K562 (cell line): ENCODE results near the gene UQCR11. TPM values are rescaled to one million over a fixed set of nuclear protein-coding genes. Genes with fewer than 3 reads are reported as not detected.

Source experiments
- AFF4 ChIP-seq: sonication (generic); formaldehyde crosslinking; IDR thresholded peaks from 2 replicates; pipeline ENCODE4 v1.8.0; 2023; ENCODE audit warnings: mild to moderate bottlenecking, missing genetic modification reagents
- BHLHE40 ChIP-seq: IDR thresholded peaks from 2 replicates; pipeline ENCODE4 v1.6.1; 2011; ENCODE audit warnings: low read length, improper control_type of control experiment
- CCNT2 ChIP-seq: IDR thresholded peaks from 2 replicates; pipeline ENCODE4 v1.6.1; 2011; ENCODE audit warnings: borderline replicate concordance, low read depth, mild to moderate bottlenecking, moderate library complexity, mixed read lengths, low read length; ENCODE audit not compliant: insufficient read length; ENCODE audit errors: extremely low read depth
- CREBBP ChIP-seq: IDR thresholded peaks from one replicate; pipeline ENCODE4 v1.6.1; 2012; ENCODE audit warnings: low read depth, mild to moderate bottlenecking, control low read depth, inconsistent platforms, low read length
- FOXJ2 ChIP-seq: fragments of 200-800 bp; sonication (Bioruptor generic); IDR thresholded peaks from 2 replicates; pipeline ENCODE4 v1.6.1; 2016; ENCODE audit warnings: missing genetic modification characterization, missing compliant biosample characterization
- HMGN3 ChIP-seq: IDR thresholded peaks from 2 replicates; pipeline ENCODE4 v1.6.1; 2011; ENCODE audit warnings: borderline replicate concordance, low read depth, mild to moderate bottlenecking, mixed read lengths, low read length; ENCODE audit not compliant: insufficient read length; ENCODE audit errors: extremely low read depth
- HSF4 ChIP-seq: fragments of 250-450 bp; sonication (Bioruptor Pico); IDR thresholded peaks from 2 replicates; pipeline ENCODE4 v2.1.2; 2022; ENCODE audit warnings: mild to moderate bottlenecking, moderate library complexity, borderline replicate concordance
- KDM1A ChIP-seq, 2 experiments: fragments of 450-650 bp; IDR thresholded peaks; 2 replicates each; pipeline ENCODE4 v1.6.1; 2016; ENCODE audit warnings: mild to moderate bottlenecking in 2 of 2
- NR4A1 ChIP-seq, 2 experiments: fragments of 250-450 bp in 1 of 2; fragments of 450-650 bp in 1 of 2; sonication (Bioruptor Pico) in 1 of 2; IDR thresholded peaks; 2 replicates each; pipeline versions ENCODE4 v1.4.0 to v1.6.1; 2016 to 2020; ENCODE audit warnings: mild to moderate bottlenecking in 2 of 2, missing compliant biosample characterization in 1 of 2, missing genetic modification characterization in 1 of 2, moderate library complexity in 1 of 2
- RAD21 ChIP-seq, 2 experiments: fragments of 250-450 bp in 1 of 2; fragments of 450-650 bp in 1 of 2; sonication (Bioruptor Pico) in 1 of 2; formaldehyde crosslinking in 1 of 2; IDR thresholded peaks in 1 of 2; conservative IDR thresholded peaks in 1 of 2; 2 replicates each; pipeline versions ENCODE4 v1.4.0 to v1.8.0; 2020 to 2022; ENCODE audit warnings: mild to moderate bottlenecking in 2 of 2, moderate library complexity in 1 of 2
- RBBP5 ChIP-seq: fragments of 200-600 bp; sonication (generic); IDR thresholded peaks from 2 replicates; pipeline ENCODE4 v1.6.1; 2012; ENCODE audit warnings: borderline replicate concordance, mild to moderate bottlenecking, low read length, control low read depth, inconsistent platforms; ENCODE audit not compliant: insufficient read depth, poor library complexity, severe bottlenecking
- RBM15 ChIP-seq: fragments of 200-400 bp; formaldehyde crosslinking; IDR thresholded peaks from 2 replicates; pipeline ENCODE4 v1.6.1; 2018; ENCODE audit warnings: mild to moderate bottlenecking, low read length, moderate library complexity; ENCODE audit not compliant: insufficient read depth
- RBM34 ChIP-seq: fragments of 200-400 bp; formaldehyde crosslinking; IDR thresholded peaks from 2 replicates; pipeline ENCODE4 v1.6.1; 2018; ENCODE audit warnings: low read length, borderline replicate concordance; ENCODE audit not compliant: insufficient read depth
- SREBF1 ChIP-seq: fragments of 150-350 bp; IDR thresholded peaks from 2 replicates; pipeline ENCODE4 v1.6.1; 2014; ENCODE audit warnings: antibody characterized with exemption, low read depth, low read length, borderline replicate concordance
- TAF1 ChIP-seq: IDR thresholded peaks from 2 replicates; pipeline ENCODE4 v1.6.1; 2011; ENCODE audit warnings: mild to moderate bottlenecking, low read length, moderate library complexity; ENCODE audit not compliant: insufficient read depth, control insufficient read depth, severe bottlenecking; ENCODE audit errors: extremely low read depth
- ZNF124 ChIP-seq: sonication (generic); formaldehyde crosslinking; IDR thresholded peaks from 2 replicates; pipeline ENCODE4 v1.8.1; 2022; ENCODE audit warnings: missing genetic modification reagents
- ZNF143 ChIP-seq: sonication (generic); formaldehyde crosslinking; IDR thresholded peaks from 2 replicates; pipeline ENCODE4 v1.9.0; 2022; ENCODE audit warnings: mild to moderate bottlenecking, missing genetic modification reagents
- ZNF431 ChIP-seq: sonication (generic); formaldehyde crosslinking; IDR thresholded peaks from 2 replicates; pipeline ENCODE4 v1.8.0; 2022; ENCODE audit warnings: mild to moderate bottlenecking, missing genetic modification reagents
- ZNF699 ChIP-seq: fragments of 250-450 bp; sonication (Bioruptor Pico); IDR thresholded peaks from 2 replicates; pipeline ENCODE4 v1.8.0; 2021; ENCODE audit warnings: mild to moderate bottlenecking, moderate library complexity; ENCODE audit not compliant: insufficient replicate concordance
- ZNF780A ChIP-seq: fragments of 250-450 bp; sonication (Bioruptor Pico); IDR thresholded peaks from 2 replicates; pipeline ENCODE4 v1.5.0; 2021; ENCODE audit warnings: mild to moderate bottlenecking
- polyA plus RNA-seq, 8 experiments: library from polyadenylated mRNA; depleted of rRNA in 4 of 8; stranded (reverse) in 5 of 8; unstranded in 3 of 8; fragments of >200 nt; fragmentation: Nextera tagmentation in 2 of 8; fragmentation: Illumina TruSeq in 1 of 8; extraction: Ambion mirVana in 2 of 8; extraction: Trizol in 1 of 8; gene quantifications; 2 replicates each; pipeline versions ENCODE4 v1.2.1 to v1.2.3, GENCODE V29; 2011 to 2014; ENCODE audit warnings: inconsistent platforms in 1 of 8, missing spikeins in 1 of 8
- total RNA-seq, 7 experiments: library from RNA; depleted of rRNA in 6 of 7; stranded (reverse); fragments of >200 nt in 6 of 7; fragmentation: Illumina TruSeq in 2 of 7; extraction: Trizol in 2 of 7; gene quantifications; 2 replicates each; pipeline versions ENCODE4 v1.2.1 to v1.2.3, GENCODE V29; 2011 to 2021; ENCODE audit warnings: low replicate concordance in 1 of 7
- TF ChIP-seq, protein P1 (sequence below): fragments of 200-800 bp; sonication (Bioruptor generic); IDR thresholded peaks from 2 replicates; pipeline ENCODE4 v1.6.1; 2017; ENCODE audit warnings: missing genetic modification characterization, missing compliant biosample characterization

Gene UQCR11
- total and polyA plus RNA-seq, 9 of the 15 experiments (the other 6 are each of a cell fraction or from before 2014, with no cell fraction given): 57.6 to 394 (median 259) TPM

DNA sequence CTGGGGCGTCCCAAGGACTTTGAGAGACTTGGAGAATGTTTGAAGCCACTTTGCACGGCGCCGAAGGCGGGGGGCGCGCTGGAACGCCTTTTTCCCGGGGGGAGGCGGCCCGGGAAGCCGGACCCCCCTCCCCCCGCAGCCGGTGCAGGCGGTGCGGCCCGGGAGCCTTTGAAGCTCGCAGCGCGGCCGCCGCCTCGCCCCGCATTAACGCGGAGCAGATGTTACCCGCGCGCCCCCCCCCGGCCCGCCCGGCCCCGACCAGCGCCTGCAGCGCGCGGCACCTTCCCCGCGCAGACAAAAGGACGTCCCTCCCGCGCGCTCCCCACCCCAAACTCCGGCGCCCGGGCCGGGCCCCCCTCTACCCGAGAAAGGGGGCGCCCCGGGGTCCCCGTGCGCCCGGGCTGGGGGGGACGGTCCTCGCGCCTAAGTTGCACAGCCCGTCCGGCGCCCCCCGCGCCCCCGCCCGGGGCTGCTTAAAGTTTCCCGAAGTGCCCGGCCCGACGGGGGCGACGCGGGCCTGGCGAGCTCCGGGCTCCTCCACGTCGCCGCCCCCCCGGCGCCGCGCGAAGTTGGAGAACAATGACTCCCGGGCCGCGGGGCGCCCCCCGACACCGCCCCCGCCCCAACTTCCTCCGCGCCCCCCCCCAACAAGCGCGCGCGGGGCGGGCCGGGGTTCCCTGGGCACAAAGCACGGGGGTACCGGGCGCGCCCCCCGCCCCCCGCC, 46.5 kb upstream of the UQCR11 start (continued):
- no peak for TF ChIP-seq AFF4 (CRISPR knock-in tag)
- TF ChIP-seq ZNF124 (CRISPR knock-in tag): no peak
- no peak for TF ChIP-seq HSF4 (CRISPR knock-in tag)
- peak; percentile 71 for TF ChIP-seq CCNT2
- TF ChIP-seq RBM15: no peak
- no peak for TF ChIP-seq ZNF780A (CRISPR knock-in tag)
- TF ChIP-seq FOXJ2 (tag): no peak
- TF ChIP-seq CREBBP: no peak
- peak; percentile 36 for TF ChIP-seq HMGN3
- no peak for TF ChIP-seq RBBP5
- TF ChIP-seq TAF1: peak; percentile 18
- TF ChIP-seq, protein P1, sequence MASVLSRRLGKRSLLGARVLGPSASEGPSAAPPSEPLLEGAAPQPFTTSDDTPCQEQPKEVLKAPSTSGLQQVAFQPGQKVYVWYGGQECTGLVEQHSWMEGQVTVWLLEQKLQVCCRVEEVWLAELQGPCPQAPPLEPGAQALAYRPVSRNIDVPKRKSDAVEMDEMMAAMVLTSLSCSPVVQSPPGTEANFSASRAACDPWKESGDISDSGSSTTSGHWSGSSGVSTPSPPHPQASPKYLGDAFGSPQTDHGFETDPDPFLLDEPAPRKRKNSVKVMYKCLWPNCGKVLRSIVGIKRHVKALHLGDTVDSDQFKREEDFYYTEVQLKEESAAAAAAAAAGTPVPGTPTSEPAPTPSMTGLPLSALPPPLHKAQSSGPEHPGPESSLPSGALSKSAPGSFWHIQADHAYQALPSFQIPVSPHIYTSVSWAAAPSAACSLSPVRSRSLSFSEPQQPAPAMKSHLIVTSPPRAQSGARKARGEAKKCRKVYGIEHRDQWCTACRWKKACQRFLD: no peak
- TF ChIP-seq ZNF699 (CRISPR knock-in tag): no peak
- no peak for TF ChIP-seq BHLHE40
- no peak for TF ChIP-seq KDM1A (IDR thresholded peaks at IDR 0.05)
- TF ChIP-seq RAD21 (CRISPR knock-in tag; conservative IDR thresholded peaks at IDR 0.05 in 1 of 2, IDR thresholded peaks at IDR 0.05 in 1 of 2): peak in 1 of 2 experiments; percentile 20; a peak in 1 of 4 replicates
- TF ChIP-seq ZNF143 (CRISPR knock-in tag): no peak
- TF ChIP-seq NR4A1 (CRISPR knock-in tag; IDR thresholded peaks at IDR 0.05): no peak
- TF ChIP-seq NR4A1 (tag; IDR thresholded peaks at IDR 0.05): no peak
- no peak for TF ChIP-seq ZNF431 (CRISPR knock-in tag)
- TF ChIP-seq SREBF1: no peak
- TF ChIP-seq RBM34: no peak
